VCaP (cell line): Measurements from ENCODE around the gene AKR1A1.
A peak's percentile ranks its signal among the peaks of the same experiment; 100 is the strongest.

ENCODE experiments used
- H3K27ac ChIP-seq: fragments of 450-650 bp; 2 replicates; pipeline ENCODE4 v1.5.1; 2017
- TF ChIP-seq, protein P1 (sequence below): fragments of 450-650 bp; conservative IDR thresholded peaks from 2 replicates; pipeline ENCODE4 v1.5.1; 2017; ENCODE audit warnings: mild to moderate bottlenecking, moderate library complexity

Gene AKR1A1

DNA sequence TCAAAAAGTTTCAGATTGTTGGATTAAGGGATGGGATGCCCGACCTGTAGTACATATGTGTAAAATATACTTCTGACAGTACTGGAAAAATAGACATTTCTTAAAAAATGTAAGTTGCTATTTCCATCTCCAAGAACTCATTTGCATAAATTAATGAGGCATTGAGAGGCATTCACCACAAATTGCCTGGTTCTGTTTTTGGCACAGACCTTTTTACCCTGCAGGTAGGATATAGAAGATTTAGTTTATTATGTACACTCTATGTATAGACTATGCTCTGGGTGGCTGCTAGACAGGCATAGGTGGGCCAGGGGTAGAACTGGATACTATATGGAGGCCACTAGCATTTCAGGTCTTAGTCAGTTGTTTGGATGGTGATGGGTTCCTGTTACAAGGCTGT lies 65.3 kb downstream of the AKR1A1 start:
- H3K27ac ChIP-seq, result no peak overlapping the region
- TF ChIP-seq, protein P1, sequence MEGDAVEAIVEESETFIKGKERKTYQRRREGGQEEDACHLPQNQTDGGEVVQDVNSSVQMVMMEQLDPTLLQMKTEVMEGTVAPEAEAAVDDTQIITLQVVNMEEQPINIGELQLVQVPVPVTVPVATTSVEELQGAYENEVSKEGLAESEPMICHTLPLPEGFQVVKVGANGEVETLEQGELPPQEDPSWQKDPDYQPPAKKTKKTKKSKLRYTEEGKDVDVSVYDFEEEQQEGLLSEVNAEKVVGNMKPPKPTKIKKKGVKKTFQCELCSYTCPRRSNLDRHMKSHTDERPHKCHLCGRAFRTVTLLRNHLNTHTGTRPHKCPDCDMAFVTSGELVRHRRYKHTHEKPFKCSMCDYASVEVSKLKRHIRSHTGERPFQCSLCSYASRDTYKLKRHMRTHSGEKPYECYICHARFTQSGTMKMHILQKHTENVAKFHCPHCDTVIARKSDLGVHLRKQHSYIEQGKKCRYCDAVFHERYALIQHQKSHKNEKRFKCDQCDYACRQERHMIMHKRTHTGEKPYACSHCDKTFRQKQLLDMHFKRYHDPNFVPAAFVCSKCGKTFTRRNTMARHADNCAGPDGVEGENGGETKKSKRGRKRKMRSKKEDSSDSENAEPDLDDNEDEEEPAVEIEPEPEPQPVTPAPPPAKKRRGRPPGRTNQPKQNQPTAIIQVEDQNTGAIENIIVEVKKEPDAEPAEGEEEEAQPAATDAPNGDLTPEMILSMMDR, result no peak

DNA sequence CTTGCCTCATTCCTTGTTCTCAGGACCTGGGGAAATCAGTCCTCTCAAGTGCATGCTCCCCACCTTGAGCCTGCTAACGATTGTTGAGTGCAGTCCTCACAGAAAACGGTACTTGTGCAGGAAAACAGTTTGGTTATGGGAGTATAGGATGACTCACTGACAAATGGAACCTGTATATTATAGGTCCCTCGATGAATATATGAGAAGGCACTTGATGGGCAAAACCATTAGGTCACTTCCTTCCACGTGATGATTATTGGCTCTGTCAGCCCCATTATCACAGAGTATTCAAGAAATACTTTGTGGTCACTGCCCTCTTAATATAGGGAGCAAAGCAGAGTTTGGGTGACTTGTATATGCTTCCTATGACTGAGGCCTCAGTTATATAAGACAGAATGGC lies 67.0 kb downstream of the AKR1A1 start:
- TF ChIP-seq, protein P1, result no peak
- H3K27ac ChIP-seq, result no peak overlapping the region

DNA sequence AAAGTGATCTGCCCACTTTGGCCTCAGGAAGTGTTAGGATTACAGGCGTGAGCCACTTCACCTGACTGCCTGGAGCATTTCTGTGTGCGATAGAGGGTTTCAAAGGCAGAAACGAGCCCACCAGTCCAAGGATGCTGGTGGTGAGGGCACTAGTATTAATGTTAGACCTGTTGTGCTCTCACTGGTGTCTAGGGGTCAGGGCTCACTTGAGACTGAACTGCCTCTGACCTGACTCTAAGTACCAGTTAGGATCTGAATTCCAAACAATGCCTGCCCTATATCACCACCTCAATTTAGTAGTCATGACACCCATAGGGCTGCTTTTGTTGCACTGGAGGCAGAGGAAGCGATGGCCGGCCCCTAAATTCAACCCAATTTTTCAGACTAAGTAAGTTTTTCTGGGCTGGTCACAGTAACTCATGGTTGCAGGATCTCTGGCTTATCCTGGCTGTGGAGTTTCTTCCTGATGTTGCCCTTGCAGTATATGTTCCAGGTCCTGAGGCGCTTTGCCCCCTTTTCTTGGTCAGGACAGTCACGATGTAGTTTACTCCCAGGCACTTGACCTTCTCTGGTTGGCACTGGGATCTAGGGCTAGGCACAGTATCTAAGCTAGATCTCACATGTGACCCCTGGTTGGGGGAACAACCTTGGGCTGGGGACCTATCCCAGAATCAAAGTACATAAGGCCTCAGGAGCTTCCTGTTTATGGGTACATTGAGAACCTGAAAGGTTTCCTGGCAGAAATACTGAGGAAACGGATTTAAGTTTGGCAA lies 68.7 kb downstream of the AKR1A1 start:
- H3K27ac ChIP-seq, result peak overlapping the region; percentile 62
- TF ChIP-seq, protein P1, result no peak
